Ovary (tissue), 9 donors: ENCODE measurements around the gene NNT. TPM values are rescaled to one million over a fixed set of nuclear protein-coding genes. Genes with fewer than 3 reads are reported as not detected.

Experiments
- DNase-seq, 5 donors: peaks; one replicate each; pipeline ENCODE4 v3.0.0-alpha.2; 2019 to 2020
- H3K27ac ChIP-seq, 2 donors: fragments of 200-600 bp; one replicate each; pipeline versions ENCODE4 v1.5.1 to v1.8.0; 2019 to 2022
- H3K27me3 ChIP-seq: fragments of 200-600 bp; one replicate; pipeline ENCODE4 v1.8.0; 2022
- H3K36me3 ChIP-seq: fragments of 200-600 bp; sonication (generic); one replicate; pipeline ENCODE4 v1.5.1; 2019
- H3K4me1 ChIP-seq: one replicate; pipeline ENCODE4 v1.8.1; 2013; ENCODE audit warnings: mild to moderate bottlenecking, moderate library complexity; ENCODE audit not compliant: insufficient read depth
- H3K4me3 ChIP-seq: fragments of 200-600 bp; sonication (generic); one replicate; pipeline ENCODE4 v1.5.1; 2017
- H3K9me3 ChIP-seq, 2 donors: fragments of 200-600 bp in 1 of 2; sonication (generic) in 1 of 2; one replicate each; pipeline versions ENCODE4 v1.5.1 to v1.8.1; 2013 to 2019; ENCODE audit warnings: mild to moderate bottlenecking in 1 of 2, moderate library complexity in 1 of 2
- EP300 ChIP-seq: sonication (generic); formaldehyde crosslinking; IDR thresholded peaks from one replicate; pipeline ENCODE4 v1.6.1; 2017; ENCODE audit warnings: antibody characterized with exemption
- POLR2A ChIP-seq: fragments of 450-650 bp; IDR thresholded peaks from one replicate; pipeline ENCODE4 v1.6.1; 2017; ENCODE audit warnings: antibody characterized with exemption, mild to moderate bottlenecking, moderate library complexity
- WGBS, 3 donors: extraction: QIAGEN DNeasy Blood & Tissue Kit in 1 of 3; methylation state at CpG; one replicate each; pipeline versions ENCODE4 v1.1.5 to v1.1.7; 2013 to 2017; 5-methylcytosine and 5-hydroxymethylcytosine counted together
- intact Hi-C, 4 donors: fragments of 100-400 bp; cut with DNase I; formaldehyde crosslinking; loops; one replicate each; pipeline versions ENCODE4 v1.11.0 to v1.15.1; 2022 to 2023
- polyA plus RNA-seq, 2 donors: library from polyadenylated mRNA; stranded (reverse); fragments of 200-250 nt in 1 of 2; fragments of 350-450 nt in 1 of 2; fragmentation: Illumina TruSeq in 1 of 2; extraction: RNeasy Lipid Tissue Mini Kit (QIAGEN cat#74804) in 1 of 2; gene quantifications; one replicate each; pipeline ENCODE4 v1.2.3, GENCODE V29; 2013 to 2014
- total RNA-seq, 7 donors: library from RNA; depleted of rRNA in 2 of 7; stranded (reverse); fragments of >200 nt in 2 of 7; fragmentation: NEBNext Ultra II Directional in 3 of 7; extraction: Animal tissue kit (Norgen Biotek cat#: 25700) in 3 of 7; gene quantifications; one replicate each; pipeline versions ENCODE4 v1.1.0 to v1.2.4, GENCODE V29; 2016 to 2023
- TF ChIP-seq, protein P1 (sequence below), 3 donors: fragments of 450-650 bp in 2 of 3; fragments of 200-600 bp in 1 of 3; IDR thresholded peaks; one replicate each; pipeline versions ENCODE4 v1.5.1 to v1.8.0; 2016 to 2022; ENCODE audit warnings: antibody characterized with exemption in 3 of 3, mild to moderate bottlenecking in 1 of 3
- donor health status: DM: no; HTN: no; CAD: no; lungs with moderate emphysema.
- donor health status: DM: no; HTN: no; CAD: no.
- donor health status: Bipolar disorder and iron deficiency.
- donor health status: DM: yes; HTN: yes; CAD: no.
- donor health status: DM: no; HTN: no; CAD: no.
- donor health status: DM: yes; HTN: yes; CAD: no.

Gene NNT
- total and polyA plus RNA-seq, 9 donors: 12.2 to 51.9 (median 38.5) TPM

DNA sequence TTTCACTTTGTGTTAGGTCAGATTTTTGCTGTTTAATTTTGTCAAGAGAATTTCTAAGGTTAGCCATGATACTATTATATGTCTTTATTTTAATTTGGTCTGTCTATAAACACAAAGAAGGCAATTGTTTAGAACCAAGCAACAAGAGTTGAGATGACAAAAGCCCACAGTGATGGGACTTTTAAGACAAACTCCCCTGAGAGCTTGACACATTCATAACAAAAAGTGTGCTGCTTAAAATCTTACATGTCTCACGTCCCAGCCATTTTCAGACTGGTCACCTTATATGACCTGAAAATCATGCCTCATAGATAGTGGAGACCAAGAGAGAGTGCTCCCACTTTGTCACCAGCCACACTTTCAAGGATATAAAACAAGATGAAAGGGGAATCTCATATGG lies 21.6 kb upstream of the NNT start:
- intact Hi-C loops: no loop called here
- TF ChIP-seq POLR2A (no peak), EP300 (no peak)
- TF ChIP-seq, protein P1, sequence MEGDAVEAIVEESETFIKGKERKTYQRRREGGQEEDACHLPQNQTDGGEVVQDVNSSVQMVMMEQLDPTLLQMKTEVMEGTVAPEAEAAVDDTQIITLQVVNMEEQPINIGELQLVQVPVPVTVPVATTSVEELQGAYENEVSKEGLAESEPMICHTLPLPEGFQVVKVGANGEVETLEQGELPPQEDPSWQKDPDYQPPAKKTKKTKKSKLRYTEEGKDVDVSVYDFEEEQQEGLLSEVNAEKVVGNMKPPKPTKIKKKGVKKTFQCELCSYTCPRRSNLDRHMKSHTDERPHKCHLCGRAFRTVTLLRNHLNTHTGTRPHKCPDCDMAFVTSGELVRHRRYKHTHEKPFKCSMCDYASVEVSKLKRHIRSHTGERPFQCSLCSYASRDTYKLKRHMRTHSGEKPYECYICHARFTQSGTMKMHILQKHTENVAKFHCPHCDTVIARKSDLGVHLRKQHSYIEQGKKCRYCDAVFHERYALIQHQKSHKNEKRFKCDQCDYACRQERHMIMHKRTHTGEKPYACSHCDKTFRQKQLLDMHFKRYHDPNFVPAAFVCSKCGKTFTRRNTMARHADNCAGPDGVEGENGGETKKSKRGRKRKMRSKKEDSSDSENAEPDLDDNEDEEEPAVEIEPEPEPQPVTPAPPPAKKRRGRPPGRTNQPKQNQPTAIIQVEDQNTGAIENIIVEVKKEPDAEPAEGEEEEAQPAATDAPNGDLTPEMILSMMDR (IDR thresholded peaks at IDR 0.05): no peak
- H3K27ac ChIP-seq: no peak overlapping the region
- 81 to 91% (median 89%) methylated on average over 1 of the region's 1 CpG for whole genome bisulfite sequencing, 3 donors
- no peak for DNase-seq
- H3K4me3 ChIP-seq: no peak overlapping the region
- no peaks in the 10 kb centered on the region for H3K9me3 ChIP-seq
- no peaks in the 10 kb centered on the region for H3K4me1 ChIP-seq
- H3K36me3 ChIP-seq: no peaks in the 10 kb centered on the region
- H3K27me3 ChIP-seq: no peaks in the 10 kb centered on the region

DNA sequence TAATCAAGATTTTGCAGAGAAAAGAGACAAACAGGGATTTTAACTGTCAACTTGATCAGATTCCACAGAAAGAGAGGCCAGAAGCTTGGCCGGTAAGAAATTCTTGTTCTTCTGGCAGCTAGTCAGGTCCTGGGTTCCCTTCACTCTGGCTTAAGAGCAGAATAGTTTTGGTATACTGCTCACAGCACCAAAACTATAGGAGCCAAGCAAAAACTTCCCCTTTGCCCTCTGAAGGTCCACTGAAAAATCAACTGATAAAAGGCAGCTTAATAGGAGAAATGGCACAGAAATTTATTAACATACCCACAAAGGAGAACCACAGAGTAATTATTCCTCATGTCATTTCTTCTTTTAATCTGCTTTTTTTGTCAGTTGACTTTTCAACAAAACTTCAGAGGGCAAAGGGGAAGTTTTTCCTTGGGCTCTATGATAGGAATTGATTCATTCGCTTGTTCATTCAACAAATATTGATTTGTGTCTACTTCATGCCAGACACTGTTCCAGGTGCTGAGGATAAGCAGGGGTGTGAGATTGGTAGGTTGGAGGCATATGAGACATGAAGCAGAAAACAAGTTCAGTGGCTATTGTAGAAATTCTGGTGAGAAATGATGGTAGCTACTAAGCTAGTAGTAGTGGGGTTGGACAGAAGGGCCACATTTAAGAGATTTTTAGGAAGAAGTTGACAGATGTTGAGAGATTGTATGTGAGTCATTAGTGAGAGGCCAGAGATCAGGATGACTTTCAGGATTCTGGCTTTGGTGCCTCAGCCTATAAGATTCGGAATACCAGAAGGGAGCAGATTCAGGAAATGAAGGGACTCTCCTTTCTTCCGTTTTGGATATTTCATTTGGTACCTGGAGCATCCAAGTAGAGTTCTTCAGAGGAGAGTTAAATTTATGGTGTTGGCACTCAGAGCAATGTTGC lies 20.6 kb upstream of the NNT start:
- H3K27ac ChIP-seq: no peak overlapping the region
- no peak overlapping the region for H3K4me3 ChIP-seq
- WGBS, 3 donors: 83 to 90% (median 86%) methylated on average over 4 of the region's 4 CpGs
- no peak for DNase-seq
- TF ChIP-seq EP300 (no peak), POLR2A (no peak)
- TF ChIP-seq, protein P1 (IDR thresholded peaks at IDR 0.05): no peak
- intact Hi-C loops: loop anchor here in 1 of 4 donors (2.0 kb wide), 1 partner anchor 16 kb away; no protein-coding TSS in a partner anchor
- no peaks in the 10 kb centered on the region for H3K27me3 ChIP-seq
- no peaks in the 10 kb centered on the region for H3K4me1 ChIP-seq
- no peaks in the 10 kb centered on the region for H3K9me3 ChIP-seq
- H3K36me3 ChIP-seq: no peaks in the 10 kb centered on the region

DNA sequence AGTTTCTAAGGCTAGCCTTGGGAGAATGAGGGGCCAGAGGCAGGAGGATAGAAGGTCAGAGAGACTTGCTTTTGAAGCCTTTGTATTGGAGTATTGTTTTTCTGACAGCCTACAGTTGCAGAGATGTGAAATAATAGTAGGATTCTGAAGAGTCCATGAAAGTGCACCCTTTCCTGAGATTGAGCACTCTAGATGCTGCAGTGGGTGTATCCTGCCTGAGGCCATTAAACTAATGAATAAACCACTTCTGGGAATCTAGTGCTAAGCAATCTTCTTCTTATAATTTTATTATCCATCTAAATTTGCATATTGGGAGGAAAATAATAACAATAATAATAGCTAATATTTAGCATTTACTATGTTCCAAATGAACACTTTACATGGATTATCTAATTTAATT lies 19.3 kb upstream of the NNT start:
- no peaks in the 10 kb centered on the region for H3K27me3 ChIP-seq
- intact Hi-C loops: loop anchor here in 1 of 4 donors (2.0 kb wide), 1 partner anchor 15 kb away; no protein-coding TSS in a partner anchor
- no peak overlapping the region for H3K4me3 ChIP-seq
- no peaks in the 10 kb centered on the region for H3K4me1 ChIP-seq
- H3K9me3 ChIP-seq: no peaks in the 10 kb centered on the region
- DNase-seq: no peak
- H3K27ac ChIP-seq: no peak overlapping the region
- TF ChIP-seq, protein P1 (IDR thresholded peaks at IDR 0.05): no peak
- TF ChIP-seq POLR2A (no peak), EP300 (no peak)
- no peaks in the 10 kb centered on the region for H3K36me3 ChIP-seq

DNA sequence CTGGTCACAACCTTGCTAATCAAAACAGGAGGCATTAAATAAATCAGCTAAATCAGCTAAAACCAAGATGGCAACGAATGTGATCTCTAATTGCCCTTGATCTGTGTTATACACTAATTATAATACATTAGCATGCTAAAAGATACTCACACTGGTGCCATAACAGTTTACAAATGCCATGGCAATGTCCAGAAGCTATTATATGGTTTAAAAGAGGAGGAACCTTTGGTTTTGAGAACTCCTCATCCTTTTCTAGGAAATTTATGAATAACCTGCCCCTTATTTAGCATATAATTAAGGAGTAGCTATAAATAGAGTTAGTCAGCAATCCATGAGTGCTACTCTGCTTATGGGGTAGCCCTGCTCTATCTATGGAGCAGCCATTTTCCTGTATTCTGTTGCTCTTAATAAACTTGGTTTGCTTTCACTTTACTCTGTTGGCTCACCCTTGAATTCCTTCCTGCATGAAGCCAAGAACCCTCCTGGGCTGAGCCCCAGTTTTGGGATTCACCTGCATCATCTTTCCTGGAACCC lies 18.7 kb upstream of the NNT start:
- no peak for DNase-seq
- Histone ChIP-seq H3K36me3 (no peaks in the 10 kb centered on the region), H3K4me3 (no peak overlapping the region), H3K27ac (no peak overlapping the region), H3K9me3 (no peaks in the 10 kb centered on the region), H3K27me3 (no peaks in the 10 kb centered on the region), H3K4me1 (no peaks in the 10 kb centered on the region)
- TF ChIP-seq POLR2A (no peak), EP300 (no peak)
- TF ChIP-seq, protein P1 (IDR thresholded peaks at IDR 0.05): no peak
- intact Hi-C loops: no loop called here
- WGBS, 3 donors: 86 to 92% (median 87%) methylated on average over 1 of the region's 1 CpG
